ENCODE data around the gene COTL1.

Gene COTL1

DNA sequence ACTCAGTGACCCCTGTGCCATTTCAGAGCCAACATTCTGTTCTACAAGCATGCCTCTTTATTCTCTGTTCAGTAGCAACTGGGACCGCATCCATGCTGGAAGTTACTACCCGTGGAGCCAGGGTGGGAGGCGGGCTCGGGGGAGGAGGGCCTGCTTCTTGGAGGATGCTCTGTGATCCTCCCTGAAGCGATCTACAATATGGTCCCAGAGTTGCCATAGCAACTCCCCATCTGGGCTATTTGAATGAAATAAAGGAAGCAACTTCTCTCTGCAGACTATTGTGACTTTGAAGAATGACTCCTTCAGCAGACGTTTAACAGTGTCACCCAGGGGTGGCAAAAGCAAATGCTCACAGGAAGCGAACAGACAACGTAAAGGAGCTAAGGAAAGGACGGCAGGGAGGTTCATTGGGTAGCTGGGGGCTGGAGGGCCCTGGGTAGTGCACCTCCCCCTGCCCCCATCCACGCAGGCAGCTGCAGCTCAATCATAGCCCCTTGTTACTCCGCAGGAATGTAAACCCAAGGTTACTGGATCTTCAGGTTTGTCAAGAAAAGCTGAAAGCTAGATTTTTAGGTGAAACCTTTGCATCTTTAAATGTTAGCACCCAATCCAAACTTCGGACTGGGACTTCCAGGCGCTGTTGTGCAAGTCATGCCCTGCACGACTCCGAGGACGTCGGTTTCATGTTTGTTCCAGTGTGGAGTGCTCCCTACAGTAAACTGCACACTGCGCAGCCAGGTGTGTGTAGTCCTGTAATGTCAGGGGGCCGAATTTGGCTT is 62.3 kb downstream of the COTL1 start:
- DNase-seq (ENCODE audit: low read depth in 1 of 2, low spot score in 1 of 2) = no peak

- no peak for DNase-seq (ENCODE audit: low read depth in 1 of 2, low spot score in 1 of 2)
These were observed 63.1 kb downstream of the COTL1 start for GRCh38 chr16:84554627-84555328.

DNA sequence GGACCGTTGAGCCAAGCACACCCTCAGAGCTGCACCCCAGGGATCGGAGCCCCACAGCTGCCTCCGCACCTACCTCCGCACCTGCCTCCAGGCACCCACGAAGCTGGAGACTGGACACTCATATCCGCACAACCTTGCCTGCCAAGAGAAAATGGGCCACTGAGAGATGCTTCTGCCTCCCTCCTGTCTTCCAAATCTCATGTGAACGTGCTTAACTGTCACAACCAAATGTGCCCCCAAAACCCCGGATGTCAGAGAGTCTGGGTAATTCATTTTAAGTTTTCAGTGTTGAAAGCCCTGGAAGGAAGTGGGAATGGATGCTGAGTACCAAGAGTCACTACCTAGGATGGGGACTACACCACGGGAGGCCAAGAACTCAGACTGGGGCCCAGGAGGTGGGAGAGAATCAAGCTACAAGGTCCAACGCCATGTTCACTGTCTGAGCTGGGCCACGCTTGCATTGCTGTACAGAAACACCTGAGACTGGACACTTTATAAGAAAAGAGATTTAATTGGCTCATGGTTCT is 63.9 kb downstream of the COTL1 start:
- DNase-seq (ENCODE audit: low read depth in 1 of 2, low spot score in 1 of 2) = no peak

DNA sequence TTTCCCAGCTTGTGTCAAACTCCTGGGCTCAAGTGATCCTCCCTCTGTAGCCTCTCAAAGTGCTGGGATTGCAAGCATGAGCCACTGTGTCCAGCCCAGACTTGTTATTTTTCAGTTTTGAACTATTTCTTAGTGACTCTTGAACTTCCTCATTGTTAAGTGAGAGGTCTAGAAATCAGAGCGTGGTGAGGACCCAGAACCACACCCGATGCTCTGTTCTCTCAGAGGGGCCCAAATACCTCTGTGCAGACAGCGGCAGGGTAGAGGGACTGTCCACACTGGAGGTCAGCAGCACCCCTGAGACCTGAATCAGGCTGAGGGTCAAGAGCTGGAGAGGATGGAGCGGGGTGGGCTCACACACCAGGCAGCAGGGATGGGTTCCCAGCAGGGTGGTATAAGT is 65.7 kb downstream of the COTL1 start:
- DNase-seq (ENCODE audit: low read depth in 1 of 2, low spot score in 1 of 2) = no peak

DNA sequence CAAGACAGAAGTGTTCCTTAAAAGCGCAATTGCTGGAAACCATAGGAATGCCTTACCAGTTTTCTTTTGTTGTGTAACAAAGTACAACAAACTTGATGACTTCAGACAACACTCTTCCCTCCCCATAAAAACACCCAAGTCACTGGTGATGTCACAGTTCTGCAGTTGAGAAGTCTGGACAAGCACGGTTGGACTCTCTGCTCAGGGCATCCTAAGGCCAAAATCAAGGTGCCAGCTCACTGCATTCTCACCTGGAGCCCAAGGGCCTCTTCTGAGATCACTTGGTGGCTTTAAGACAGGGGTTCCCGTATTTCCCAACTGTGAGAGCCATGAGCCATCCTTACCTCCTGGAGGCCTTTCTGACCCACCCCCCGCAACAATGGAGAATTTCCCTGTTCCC is 67.8 kb downstream of the COTL1 start:
- no peak for DNase-seq (ENCODE audit: low read depth in 1 of 2, low spot score in 1 of 2)

GRCh38 chr16:84548971-84549844 is 68.7 kb downstream of the COTL1 start:
- DNase-seq (ENCODE audit: low read depth in 1 of 2, low spot score in 1 of 2) = peak in 1 of 2 donors; percentile 37

DNA sequence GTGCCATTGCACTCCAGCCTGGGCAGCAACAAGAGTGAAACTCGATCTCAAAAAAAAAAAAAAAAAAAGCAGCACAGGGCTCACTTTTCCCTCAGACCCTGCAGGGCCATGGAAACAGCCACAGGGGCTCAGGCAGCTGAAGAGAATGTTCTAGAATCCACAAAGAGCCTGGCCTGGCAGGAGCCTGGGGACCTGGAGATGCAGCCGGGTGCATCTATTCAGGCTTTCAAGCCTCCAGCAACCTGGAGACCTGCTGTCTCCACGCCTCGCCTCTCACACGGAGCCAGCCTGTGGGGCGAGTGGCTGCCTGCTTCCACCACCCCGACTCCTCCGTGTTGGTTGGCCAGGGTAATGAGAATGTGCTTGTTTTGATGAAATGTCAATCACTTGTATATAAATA is 69.4 kb downstream of the COTL1 start:
- no peak for DNase-seq (ENCODE audit: low read depth in 1 of 2, low spot score in 1 of 2)

- no peak for DNase-seq (ENCODE audit: low read depth in 1 of 2, low spot score in 1 of 2)
These were observed 70.3 kb downstream of the COTL1 start for GRCh38 chr16:84547546-84548061.

- DNase-seq (ENCODE audit: low read depth in 1 of 2, low spot score in 1 of 2) = no peak
These were observed 71.0 kb downstream of the COTL1 start for GRCh38 chr16:84546669-84547545.

GRCh38 chr16:84545114-84545737 is 72.7 kb downstream of the COTL1 start:
- DNase-seq (ENCODE audit: low read depth in 1 of 2, low spot score in 1 of 2) = no peak

GRCh38 chr16:84544031-84544773 is 73.7 kb downstream of the COTL1 start:
- DNase-seq (ENCODE audit: low read depth in 1 of 2, low spot score in 1 of 2) = no peak

GRCh38 chr16:84543253-84543652 is 74.6 kb downstream of the COTL1 start:
- no peak for DNase-seq (ENCODE audit: low read depth in 1 of 2, low spot score in 1 of 2)

- no peak for DNase-seq (ENCODE audit: low read depth in 1 of 2, low spot score in 1 of 2)
These were observed 75.7 kb downstream of the COTL1 start for GRCh38 chr16:84541999-84542817.

DNA sequence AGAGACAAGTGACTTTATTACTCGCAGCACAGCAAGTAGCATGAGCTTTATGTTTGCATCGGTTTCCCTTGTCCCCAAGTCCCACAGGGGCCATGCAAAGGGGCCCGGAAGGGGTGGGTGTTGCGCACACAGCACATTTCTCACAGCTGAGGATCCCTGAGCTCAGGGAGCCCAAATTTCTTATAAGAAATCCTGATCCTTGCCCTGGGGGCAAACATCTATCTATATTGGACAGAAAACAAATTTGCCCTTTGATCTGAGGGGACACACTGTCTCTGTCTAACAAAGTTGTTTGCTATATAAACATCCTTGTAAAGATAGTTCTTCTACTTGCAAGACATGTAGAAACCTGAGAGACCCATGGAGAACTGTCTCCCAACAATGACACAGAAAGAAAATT is 77.7 kb downstream of the COTL1 start:
- no peak for DNase-seq (ENCODE audit: low read depth in 1 of 2, low spot score in 1 of 2)

- DNase-seq (ENCODE audit: low read depth in 1 of 2, low spot score in 1 of 2) = no peak
These were observed 79.5 kb downstream of the COTL1 start for GRCh38 chr16:84538222-84538840.

DNA sequence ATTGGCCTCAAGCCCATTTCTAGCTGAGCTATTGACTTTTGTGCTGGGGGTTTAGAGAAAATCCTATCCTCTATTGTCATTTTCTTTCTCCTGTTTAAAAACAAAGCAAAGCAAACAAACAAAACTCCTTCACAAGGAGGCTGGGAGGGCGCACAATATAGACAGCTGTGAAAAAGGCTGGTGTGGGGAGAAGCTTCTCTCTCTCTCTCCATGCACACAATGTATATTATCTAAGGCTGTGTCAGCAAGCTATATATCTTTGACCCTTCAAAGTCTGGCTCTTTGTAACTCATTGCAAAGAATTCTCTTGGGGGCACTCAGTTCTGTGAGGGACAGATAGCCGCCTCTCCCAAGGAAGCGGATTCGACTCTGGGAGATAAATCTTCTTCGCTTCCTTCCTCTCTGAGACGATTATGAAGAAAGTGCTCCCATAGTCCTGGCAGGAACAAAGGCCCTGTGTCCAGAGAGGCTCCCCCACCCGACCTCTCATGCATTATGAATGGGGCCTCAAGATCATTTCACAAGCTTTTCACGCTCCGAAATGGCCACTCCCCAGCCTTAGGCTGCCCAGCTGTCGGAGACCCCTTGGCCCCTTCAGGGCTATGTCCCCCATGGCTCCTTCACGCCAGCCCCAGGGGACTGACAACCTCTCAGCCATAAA is 80.3 kb downstream of the COTL1 start:
- DNase-seq (ENCODE audit: low read depth in 1 of 2, low spot score in 1 of 2) = no peak

DNA sequence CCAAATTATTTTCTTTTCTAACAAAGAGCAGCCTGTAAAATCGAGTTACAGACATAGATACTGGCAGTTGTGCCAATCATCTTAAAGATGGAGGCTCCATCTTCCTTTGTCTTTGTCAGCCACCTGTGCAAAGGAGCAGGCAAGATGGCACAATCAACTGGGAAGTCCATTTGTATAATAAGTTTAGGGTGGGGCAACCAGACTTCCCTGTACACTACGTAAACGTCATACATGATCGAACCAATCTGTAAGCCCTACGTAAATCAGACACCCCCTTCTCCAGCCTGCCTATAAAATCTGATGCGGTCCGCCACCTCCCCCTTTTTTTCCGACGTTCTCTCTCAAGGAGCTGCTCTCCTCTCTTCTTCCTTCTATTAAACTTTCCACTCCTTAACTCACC is 82.0 kb downstream of the COTL1 start:
- DNase-seq (ENCODE audit: low read depth in 1 of 2, low spot score in 1 of 2) = no peak
